Stimulated activated CD8-positive, alpha-beta memory T cell treated with anti-CD3 and anti-CD28 coated beads, Interleukin-12 subunit alpha, Interleukin-12 subunit beta, amount 100 ng/mL, for 1 hour (primary cell): ENCODE measurements around the gene KLHL3.

Experiments used
- DNase-seq: peaks from one replicate; pipeline ENCODE4 v3.0.0-alpha.2; 2020; ENCODE audit warnings: low read depth

KLHL3 gene

GRCh38 chr5:137708796-137709559 is 26.9 kb downstream of the KLHL3 start:
- no peak for DNase-seq

GRCh38 chr5:137708062-137708461 is 27.8 kb downstream of the KLHL3 start:
- no peak for DNase-seq

- DNase-seq, result no peak
These were observed 29.0 kb downstream of the KLHL3 start for GRCh38 chr5:137706841-137707240.

- DNase-seq, result no peak
These were observed 30.8 kb downstream of the KLHL3 start for GRCh38 chr5:137705106-137705505.

- DNase-seq, result no peak
These were observed 32.3 kb downstream of the KLHL3 start for GRCh38 chr5:137703565-137703964.

- no peak for DNase-seq
These were observed 35.6 kb downstream of the KLHL3 start for GRCh38 chr5:137700282-137700680.

- DNase-seq, result no peak
These were observed 36.3 kb downstream of the KLHL3 start for GRCh38 chr5:137699336-137700281.

- no peak for DNase-seq
These were observed 39.4 kb downstream of the KLHL3 start for GRCh38 chr5:137696481-137696880.

GRCh38 chr5:137695651-137696428 is 40.0 kb downstream of the KLHL3 start:
- DNase-seq, result no peak

GRCh38 chr5:137693951-137694721 is 41.8 kb downstream of the KLHL3 start:
- DNase-seq, result no peak

GRCh38 chr5:137693307-137693950 is 42.5 kb downstream of the KLHL3 start:
- no peak for DNase-seq

GRCh38 chr5:137689306-137689705 is 46.6 kb downstream of the KLHL3 start:
- DNase-seq, result no peak

- DNase-seq, result no peak
These were observed 47.6 kb downstream of the KLHL3 start for GRCh38 chr5:137688210-137688840.

GRCh38 chr5:137684761-137685160 is 51.1 kb downstream of the KLHL3 start:
- DNase-seq, result no peak

GRCh38 chr5:137681191-137681590 is 54.7 kb downstream of the KLHL3 start:
- DNase-seq, result no peak

- no peak for DNase-seq
These were observed 56.0 kb downstream of the KLHL3 start for GRCh38 chr5:137679910-137680309.

- DNase-seq, result no peak
These were observed 56.7 kb downstream of the KLHL3 start for GRCh38 chr5:137679195-137679594.

- no peak for DNase-seq
These were observed 63.0 kb downstream of the KLHL3 start for GRCh38 chr5:137672881-137673280.

GRCh38 chr5:137672001-137672400 is 63.9 kb downstream of the KLHL3 start:
- no peak for DNase-seq

- no peak for DNase-seq
These were observed 66.1 kb downstream of the KLHL3 start for GRCh38 chr5:137669811-137670210.

- DNase-seq, result no peak
These were observed 67.3 kb downstream of the KLHL3 start for GRCh38 chr5:137668637-137669036.
